Superior temporal gyrus (tissue), 1 donor: ENCODE results near the gene CBLIF.
"Not testable (repeated sequence)": the region's sequence is repeated elsewhere in the genome, so short reads cannot be mapped to it uniquely, and the experiment has no call there.

ENCODE experiments used
- DNase-seq: peaks from one replicate; pipeline ENCODE4 v3.0.0-alpha.2; 2016; ENCODE audit errors: extremely low spot score

CBLIF gene

DNA sequence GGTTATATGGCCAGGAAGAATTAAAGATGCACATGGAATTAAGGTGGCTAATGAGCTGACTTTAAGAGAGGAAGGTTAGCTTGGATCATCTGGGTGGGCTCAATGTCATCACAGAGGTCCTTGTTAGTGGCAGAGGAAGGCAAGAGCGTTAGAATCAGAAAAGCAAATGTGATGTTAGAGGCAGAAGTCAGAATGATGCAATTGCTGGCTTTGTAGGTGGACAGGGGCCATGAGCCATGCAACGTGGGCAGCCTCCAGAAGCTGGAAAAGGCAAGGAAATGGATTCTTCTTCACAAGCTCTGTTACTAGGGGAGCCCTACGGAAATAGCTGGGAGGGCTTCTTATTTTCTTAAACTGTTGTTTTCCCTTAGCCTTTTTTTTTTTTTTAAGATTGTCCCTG, 2.3 kb upstream of the CBLIF start:
- DNase-seq, result no peak

DNA sequence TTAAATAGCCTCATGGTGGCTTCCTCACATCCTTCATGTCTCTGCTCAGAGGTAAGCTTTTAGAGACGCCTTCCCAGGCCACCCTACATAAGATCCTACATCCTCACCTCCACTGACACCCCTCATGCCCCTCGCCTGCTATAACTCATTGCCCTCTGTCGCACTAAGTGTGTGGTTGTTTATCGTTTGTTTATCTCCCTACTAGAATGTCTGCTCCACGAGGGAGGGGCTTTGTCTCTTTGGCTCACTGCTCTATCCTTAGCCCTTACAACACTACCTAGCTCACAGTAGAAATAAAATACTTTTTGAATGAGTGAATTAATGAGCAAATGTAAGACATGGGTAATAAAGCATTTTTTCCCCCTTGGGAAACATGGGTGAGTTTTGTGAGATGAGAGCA, 1.3 kb upstream of the CBLIF start:
- no peak for DNase-seq

DNA sequence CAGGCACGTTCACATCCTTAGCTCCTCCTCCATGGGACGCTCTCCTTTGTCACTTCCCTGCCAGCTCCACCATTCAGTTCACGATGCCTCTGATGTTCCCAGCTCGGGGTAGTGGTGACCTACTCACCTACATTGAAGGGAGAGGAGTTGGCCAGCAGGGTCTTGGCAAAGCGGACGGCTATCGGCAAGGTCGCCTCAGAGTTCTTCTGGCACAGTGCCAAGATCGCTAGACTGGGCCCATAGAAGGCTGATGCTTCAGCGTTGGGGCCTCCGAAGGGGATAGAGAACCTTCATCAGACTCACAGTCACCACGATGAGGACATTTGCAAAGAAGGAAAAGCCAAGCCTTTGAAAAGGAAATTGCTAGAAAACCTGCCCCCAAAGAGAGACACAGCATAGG, 3.0 kb downstream of the CBLIF start:
- no peak for DNase-seq

- no peak for DNase-seq
Observed at GRCh38 chr11:59841514-59841913, 3.8 kb downstream of the CBLIF start.

GRCh38 chr11:59839615-59840014, 5.7 kb downstream of the CBLIF start:
- DNase-seq, result no peak

- DNase-seq, result no peak
Observed at GRCh38 chr11:59833602-59834001, 11.7 kb downstream of the CBLIF start.

GRCh38 chr11:59829358-59829757, 15.9 kb downstream of the CBLIF start:
- DNase-seq, result no peak

- DNase-seq, result peak; percentile 76
Observed at GRCh38 chr11:59822989-59823566, 22.2 kb downstream of the CBLIF start.

GRCh38 chr11:59818572-59818971, 26.7 kb downstream of the CBLIF start:
- DNase-seq, result no peak

DNA sequence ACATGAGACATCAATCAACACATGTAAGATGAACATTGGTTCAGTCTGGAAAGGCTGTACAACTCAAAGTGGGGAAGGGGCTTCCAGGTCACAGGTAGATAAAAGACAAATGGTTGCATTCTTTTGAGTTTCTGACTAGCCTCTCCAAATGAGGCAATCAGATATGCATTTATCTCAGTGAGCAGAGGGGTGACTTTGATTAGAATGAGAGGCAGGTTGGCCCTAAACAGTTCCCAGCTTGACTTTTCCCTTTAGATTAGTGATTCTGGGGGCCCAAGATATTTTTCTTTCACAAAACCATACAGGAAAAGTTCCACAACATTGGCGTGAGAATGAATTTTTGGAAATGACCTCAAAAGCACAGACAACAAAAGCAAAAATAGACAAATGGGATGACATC, 28.9 kb downstream of the CBLIF start:
- DNase-seq, result not testable (repeated sequence)

- no peak for DNase-seq
Observed at GRCh38 chr11:59815754-59816153, 29.5 kb downstream of the CBLIF start.

GRCh38 chr11:59814021-59814420, 31.3 kb downstream of the CBLIF start:
- no peak for DNase-seq

GRCh38 chr11:59813364-59813763, 31.9 kb downstream of the CBLIF start:
- no peak for DNase-seq

DNA sequence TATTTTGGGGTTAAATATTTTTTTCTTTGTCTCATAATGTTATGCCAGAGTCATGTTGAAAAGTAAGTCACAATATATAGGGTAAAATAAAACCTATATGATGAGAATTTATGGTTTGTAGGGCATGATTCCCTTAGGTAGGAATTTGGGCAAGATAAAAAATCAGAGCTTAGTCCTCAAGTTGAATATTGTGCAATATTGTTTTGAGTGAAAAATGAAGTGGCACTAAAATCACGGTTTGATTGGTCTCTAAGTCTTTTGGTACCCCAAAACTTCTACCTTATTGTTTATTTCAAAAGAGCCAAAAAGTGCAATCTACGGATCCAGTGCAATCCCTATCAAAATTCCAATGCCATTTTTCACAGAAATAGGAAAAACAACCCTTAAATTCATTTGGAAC, 33.1 kb downstream of the CBLIF start:
- DNase-seq, result no peak

DNA sequence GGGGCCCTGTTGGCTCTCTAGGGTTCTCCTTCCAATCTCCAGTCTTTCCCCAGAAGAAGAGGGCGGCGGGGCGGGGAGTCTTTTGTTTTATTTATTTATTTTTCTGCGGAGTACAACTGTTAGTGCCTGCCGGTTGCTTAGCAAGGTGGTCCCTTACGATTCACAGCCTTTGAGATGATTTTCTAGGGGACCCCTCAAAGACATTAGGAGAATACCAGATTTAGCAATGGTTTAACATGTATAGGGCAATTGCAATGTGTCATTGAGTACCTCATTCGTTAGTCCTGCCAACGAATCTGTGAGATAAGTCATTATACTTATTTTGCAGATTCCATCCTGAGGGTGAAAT, 34.4 kb downstream of the CBLIF start:
- peak; percentile 29 for DNase-seq

- peak; percentile 85 for DNase-seq
Observed at GRCh38 chr11:59810189-59810910, 34.9 kb downstream of the CBLIF start, which contains the start of gene MRPL16. TSS of gene MRPL16 (minus strand) at chr11:59810778. CDS start at chr11:59810658, 120 bp downstream.

GRCh38 chr11:59807047-59807610, 38.2 kb downstream of the CBLIF start:
- DNase-seq, result no peak

- DNase-seq, result no peak
Observed at GRCh38 chr11:59804061-59804460, 41.2 kb downstream of the CBLIF start.

- DNase-seq, result peak; percentile 94
Observed at GRCh38 chr11:59802639-59803176, 42.6 kb downstream of the CBLIF start.

- no peak for DNase-seq
Observed at GRCh38 chr11:59801981-59802638, 43.2 kb downstream of the CBLIF start.

DNA sequence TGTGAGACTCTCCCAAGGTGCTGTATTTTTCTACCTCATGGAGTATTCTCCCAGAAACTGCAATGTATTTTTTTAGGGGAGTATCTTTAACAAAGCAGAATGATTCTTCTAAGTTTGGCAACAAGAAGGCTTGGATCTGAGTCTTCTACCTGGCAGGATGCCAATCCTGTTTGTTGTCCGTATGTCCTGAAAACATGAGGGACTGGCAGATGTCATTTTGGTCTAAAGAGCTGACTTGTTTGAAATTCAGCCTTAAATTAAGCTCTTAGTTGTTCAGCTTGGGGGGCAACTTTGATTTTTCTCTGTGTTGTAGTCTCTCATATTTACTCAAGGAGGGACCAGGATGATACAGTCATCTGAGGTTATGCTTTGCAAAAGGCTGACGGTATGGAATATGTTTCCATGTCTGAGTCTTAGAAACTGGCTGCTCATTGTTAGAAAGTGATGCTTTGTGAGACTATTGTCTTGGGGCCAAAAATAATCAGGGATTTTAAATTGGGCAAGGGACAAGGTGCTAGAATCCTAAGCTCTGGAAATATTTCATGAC, 44.1 kb downstream of the CBLIF start:
- no peak for DNase-seq

- DNase-seq, result no peak
Observed at GRCh38 chr11:59800390-59801025, 44.8 kb downstream of the CBLIF start.
